WTC11 (cell line): Measurements from ENCODE around the gene ANKZF1. TPM values are rescaled to one million over a fixed set of nuclear protein-coding genes. Genes with fewer than 3 reads are reported as not detected.

Experiments
- ATF1 ChIP-seq: sonication (generic); formaldehyde crosslinking; IDR thresholded peaks from 2 replicates; pipeline ENCODE4 v1.8.1; 2023; ENCODE audit warnings: mild to moderate bottlenecking, moderate library complexity, missing genetic modification reagents
- ATF2 ChIP-seq: sonication (generic); formaldehyde crosslinking; IDR thresholded peaks from 2 replicates; pipeline ENCODE4 v1.8.1; 2022; ENCODE audit warnings: low read depth, missing genetic modification reagents, borderline replicate concordance
- CDX4 ChIP-seq: fragments of 250-450 bp; sonication (Bioruptor Pico); IDR thresholded peaks from 2 replicates; pipeline ENCODE4 v1.9.0; 2021; ENCODE audit warnings: moderate library complexity, mild to moderate bottlenecking, inconsistent platforms, borderline replicate concordance
- E2F1 ChIP-seq: sonication (generic); formaldehyde crosslinking; IDR thresholded peaks from 2 replicates; pipeline ENCODE4 v1.8.0; 2022; ENCODE audit warnings: mild to moderate bottlenecking, missing genetic modification reagents
- GABPB1 ChIP-seq: sonication (generic); formaldehyde crosslinking; IDR thresholded peaks from 2 replicates; pipeline ENCODE4 v1.8.1; 2023; ENCODE audit warnings: mild to moderate bottlenecking, missing genetic modification reagents
- IRF2 ChIP-seq: sonication (generic); formaldehyde crosslinking; IDR thresholded peaks from 2 replicates; pipeline ENCODE4 v1.8.0; 2022; ENCODE audit warnings: low read depth, missing genetic modification reagents, borderline replicate concordance
- KAT7 ChIP-seq: sonication (generic); formaldehyde crosslinking; IDR thresholded peaks from 2 replicates; pipeline ENCODE4 v1.8.1; 2023; ENCODE audit warnings: missing genetic modification reagents, mild to moderate bottlenecking, borderline replicate concordance
- MLX ChIP-seq: sonication (generic); formaldehyde crosslinking; IDR thresholded peaks from 2 replicates; pipeline ENCODE4 v1.8.1; 2023; ENCODE audit warnings: mild to moderate bottlenecking, missing genetic modification reagents, moderate library complexity
- MXD4 ChIP-seq: fragments of 250-450 bp; sonication (Bioruptor Pico); IDR thresholded peaks from 2 replicates; pipeline ENCODE4 v1.8.0; 2021; ENCODE audit warnings: mild to moderate bottlenecking, moderate library complexity, borderline replicate concordance
- MYBL2 ChIP-seq: sonication (generic); formaldehyde crosslinking; IDR thresholded peaks from 2 replicates; pipeline ENCODE4 v1.8.1; 2023; ENCODE audit warnings: mild to moderate bottlenecking, moderate library complexity, missing genetic modification reagents
- SMAD3 ChIP-seq: sonication (generic); formaldehyde crosslinking; IDR thresholded peaks from 2 replicates; pipeline ENCODE4 v1.8.0; 2022; ENCODE audit warnings: missing genetic modification reagents, mild to moderate bottlenecking, borderline replicate concordance
- SMAD4 ChIP-seq: sonication (generic); formaldehyde crosslinking; IDR thresholded peaks from 2 replicates; pipeline ENCODE4 v1.8.0; 2022; ENCODE audit warnings: mild to moderate bottlenecking, missing genetic modification reagents
- SOX15 ChIP-seq: fragments of 250-450 bp; sonication (Bioruptor Pico); IDR thresholded peaks from 2 replicates; pipeline ENCODE4 v1.9.0; 2021; ENCODE audit warnings: mild to moderate bottlenecking
- ZNF138 ChIP-seq: sonication (generic); formaldehyde crosslinking; conservative IDR thresholded peaks from 2 replicates; pipeline ENCODE4 v1.8.1; 2022; ENCODE audit warnings: mild to moderate bottlenecking, moderate library complexity, missing genetic modification reagents
- ZNF232 ChIP-seq: sonication (generic); formaldehyde crosslinking; IDR thresholded peaks from 2 replicates; pipeline ENCODE4 v1.8.0; 2022; ENCODE audit warnings: mild to moderate bottlenecking, missing genetic modification reagents
- ZNF263 ChIP-seq: sonication (generic); formaldehyde crosslinking; IDR thresholded peaks from 2 replicates; pipeline ENCODE4 v1.8.1; 2022; ENCODE audit warnings: low read depth, mild to moderate bottlenecking, moderate library complexity, missing genetic modification reagents
- ZNF416 ChIP-seq: fragments of 250-450 bp; sonication (Bioruptor Pico); IDR thresholded peaks from 2 replicates; pipeline ENCODE4 v1.9.0; 2021; ENCODE audit warnings: mild to moderate bottlenecking, inconsistent platforms
- ZNF512 ChIP-seq: sonication (generic); formaldehyde crosslinking; IDR thresholded peaks from 2 replicates; pipeline ENCODE4 v1.8.1; 2022; ENCODE audit warnings: missing genetic modification reagents, borderline replicate concordance
- total RNA-seq: library from RNA; stranded (reverse); gene quantifications from 3 replicates; pipeline ENCODE4 v1.2.3, GENCODE V29; 2021
- TF ChIP-seq, protein P1 (sequence below): fragments of 250-450 bp; sonication (Bioruptor Pico); IDR thresholded peaks from 2 replicates; pipeline ENCODE4 v1.9.0; 2021; ENCODE audit warnings: mild to moderate bottlenecking, borderline replicate concordance
- TF ChIP-seq, protein P2 (sequence below): sonication (generic); formaldehyde crosslinking; IDR thresholded peaks from 2 replicates; pipeline ENCODE4 v1.8.0; 2022; ENCODE audit warnings: mild to moderate bottlenecking, missing genetic modification reagents
- TF ChIP-seq, protein P3 (sequence below): sonication (generic); formaldehyde crosslinking; IDR thresholded peaks from 2 replicates; pipeline ENCODE4 v1.8.1; 2023; ENCODE audit warnings: mild to moderate bottlenecking, missing genetic modification reagents
- TF ChIP-seq, protein P4 (sequence below): fragments of 250-450 bp; sonication (Bioruptor Pico); IDR thresholded peaks from 2 replicates; pipeline ENCODE4 v1.9.0; 2021; ENCODE audit warnings: mild to moderate bottlenecking

Gene ANKZF1
- total RNA-seq, 1 experiment from 2014 or later: 70.4 TPM

- TF ChIP-seq, protein P1, sequence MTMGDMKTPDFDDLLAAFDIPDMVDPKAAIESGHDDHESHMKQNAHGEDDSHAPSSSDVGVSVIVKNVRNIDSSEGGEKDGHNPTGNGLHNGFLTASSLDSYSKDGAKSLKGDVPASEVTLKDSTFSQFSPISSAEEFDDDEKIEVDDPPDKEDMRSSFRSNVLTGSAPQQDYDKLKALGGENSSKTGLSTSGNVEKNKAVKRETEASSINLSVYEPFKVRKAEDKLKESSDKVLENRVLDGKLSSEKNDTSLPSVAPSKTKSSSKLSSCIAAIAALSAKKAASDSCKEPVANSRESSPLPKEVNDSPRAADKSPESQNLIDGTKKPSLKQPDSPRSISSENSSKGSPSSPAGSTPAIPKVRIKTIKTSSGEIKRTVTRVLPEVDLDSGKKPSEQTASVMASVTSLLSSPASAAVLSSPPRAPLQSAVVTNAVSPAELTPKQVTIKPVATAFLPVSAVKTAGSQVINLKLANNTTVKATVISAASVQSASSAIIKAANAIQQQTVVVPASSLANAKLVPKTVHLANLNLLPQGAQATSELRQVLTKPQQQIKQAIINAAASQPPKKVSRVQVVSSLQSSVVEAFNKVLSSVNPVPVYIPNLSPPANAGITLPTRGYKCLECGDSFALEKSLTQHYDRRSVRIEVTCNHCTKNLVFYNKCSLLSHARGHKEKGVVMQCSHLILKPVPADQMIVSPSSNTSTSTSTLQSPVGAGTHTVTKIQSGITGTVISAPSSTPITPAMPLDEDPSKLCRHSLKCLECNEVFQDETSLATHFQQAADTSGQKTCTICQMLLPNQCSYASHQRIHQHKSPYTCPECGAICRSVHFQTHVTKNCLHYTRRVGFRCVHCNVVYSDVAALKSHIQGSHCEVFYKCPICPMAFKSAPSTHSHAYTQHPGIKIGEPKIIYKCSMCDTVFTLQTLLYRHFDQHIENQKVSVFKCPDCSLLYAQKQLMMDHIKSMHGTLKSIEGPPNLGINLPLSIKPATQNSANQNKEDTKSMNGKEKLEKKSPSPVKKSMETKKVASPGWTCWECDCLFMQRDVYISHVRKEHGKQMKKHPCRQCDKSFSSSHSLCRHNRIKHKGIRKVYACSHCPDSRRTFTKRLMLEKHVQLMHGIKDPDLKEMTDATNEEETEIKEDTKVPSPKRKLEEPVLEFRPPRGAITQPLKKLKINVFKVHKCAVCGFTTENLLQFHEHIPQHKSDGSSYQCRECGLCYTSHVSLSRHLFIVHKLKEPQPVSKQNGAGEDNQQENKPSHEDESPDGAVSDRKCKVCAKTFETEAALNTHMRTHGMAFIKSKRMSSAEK: no peak
- no peak for TF ChIP-seq E2F1
- TF ChIP-seq ZNF512 (CRISPR knock-in tag): no peak
- 0 out of 2 replicates have a peak, but pooled peaks have one; percentile 51 for TF ChIP-seq GABPB1 (CRISPR knock-in tag)
- TF ChIP-seq SOX15 (CRISPR knock-in tag): no peak
- TF ChIP-seq, protein P2, sequence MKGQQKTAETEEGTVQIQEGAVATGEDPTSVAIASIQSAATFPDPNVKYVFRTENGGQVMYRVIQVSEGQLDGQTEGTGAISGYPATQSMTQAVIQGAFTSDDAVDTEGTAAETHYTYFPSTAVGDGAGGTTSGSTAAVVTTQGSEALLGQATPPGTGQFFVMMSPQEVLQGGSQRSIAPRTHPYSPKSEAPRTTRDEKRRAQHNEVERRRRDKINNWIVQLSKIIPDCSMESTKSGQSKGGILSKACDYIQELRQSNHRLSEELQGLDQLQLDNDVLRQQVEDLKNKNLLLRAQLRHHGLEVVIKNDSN (CRISPR knock-in tag): no peak
- TF ChIP-seq CDX4 (CRISPR knock-in tag): no peak
- no peak for TF ChIP-seq ATF1
- no peak for TF ChIP-seq MYBL2
- TF ChIP-seq ZNF263: no peak
- no peak for TF ChIP-seq ZNF138 (CRISPR knock-in tag)
- TF ChIP-seq IRF2 (CRISPR knock-in tag): no peak
- TF ChIP-seq, protein P3, sequence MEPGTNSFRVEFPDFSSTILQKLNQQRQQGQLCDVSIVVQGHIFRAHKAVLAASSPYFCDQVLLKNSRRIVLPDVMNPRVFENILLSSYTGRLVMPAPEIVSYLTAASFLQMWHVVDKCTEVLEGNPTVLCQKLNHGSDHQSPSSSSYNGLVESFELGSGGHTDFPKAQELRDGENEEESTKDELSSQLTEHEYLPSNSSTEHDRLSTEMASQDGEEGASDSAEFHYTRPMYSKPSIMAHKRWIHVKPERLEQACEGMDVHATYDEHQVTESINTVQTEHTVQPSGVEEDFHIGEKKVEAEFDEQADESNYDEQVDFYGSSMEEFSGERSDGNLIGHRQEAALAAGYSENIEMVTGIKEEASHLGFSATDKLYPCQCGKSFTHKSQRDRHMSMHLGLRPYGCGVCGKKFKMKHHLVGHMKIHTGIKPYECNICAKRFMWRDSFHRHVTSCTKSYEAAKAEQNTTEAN (CRISPR knock-in tag): no peak
- no peak for TF ChIP-seq KAT7 (CRISPR knock-in tag)
- no peak for TF ChIP-seq MXD4
- TF ChIP-seq SMAD4 (CRISPR knock-in tag): no peak
- TF ChIP-seq ATF2 (CRISPR knock-in tag): no peak
- TF ChIP-seq MLX (CRISPR knock-in tag): no peak
- TF ChIP-seq SMAD3 (CRISPR knock-in tag): peak; percentile 44; the same call in 1 of the 2 replicates
- TF ChIP-seq, protein P4, sequence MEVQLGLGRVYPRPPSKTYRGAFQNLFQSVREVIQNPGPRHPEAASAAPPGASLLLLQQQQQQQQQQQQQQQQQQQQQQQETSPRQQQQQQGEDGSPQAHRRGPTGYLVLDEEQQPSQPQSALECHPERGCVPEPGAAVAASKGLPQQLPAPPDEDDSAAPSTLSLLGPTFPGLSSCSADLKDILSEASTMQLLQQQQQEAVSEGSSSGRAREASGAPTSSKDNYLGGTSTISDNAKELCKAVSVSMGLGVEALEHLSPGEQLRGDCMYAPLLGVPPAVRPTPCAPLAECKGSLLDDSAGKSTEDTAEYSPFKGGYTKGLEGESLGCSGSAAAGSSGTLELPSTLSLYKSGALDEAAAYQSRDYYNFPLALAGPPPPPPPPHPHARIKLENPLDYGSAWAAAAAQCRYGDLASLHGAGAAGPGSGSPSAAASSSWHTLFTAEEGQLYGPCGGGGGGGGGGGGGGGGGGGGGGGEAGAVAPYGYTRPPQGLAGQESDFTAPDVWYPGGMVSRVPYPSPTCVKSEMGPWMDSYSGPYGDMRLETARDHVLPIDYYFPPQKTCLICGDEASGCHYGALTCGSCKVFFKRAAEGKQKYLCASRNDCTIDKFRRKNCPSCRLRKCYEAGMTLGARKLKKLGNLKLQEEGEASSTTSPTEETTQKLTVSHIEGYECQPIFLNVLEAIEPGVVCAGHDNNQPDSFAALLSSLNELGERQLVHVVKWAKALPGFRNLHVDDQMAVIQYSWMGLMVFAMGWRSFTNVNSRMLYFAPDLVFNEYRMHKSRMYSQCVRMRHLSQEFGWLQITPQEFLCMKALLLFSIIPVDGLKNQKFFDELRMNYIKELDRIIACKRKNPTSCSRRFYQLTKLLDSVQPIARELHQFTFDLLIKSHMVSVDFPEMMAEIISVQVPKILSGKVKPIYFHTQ (CRISPR knock-in tag): no peak
- peak; percentile 39; the same call in 1 of the 2 replicates for TF ChIP-seq ZNF232 (CRISPR knock-in tag)
- TF ChIP-seq ZNF416 (CRISPR knock-in tag): no peak
Measured at GRCh38 chr2:219206328-219207133, 23.1 kb upstream of the ANKZF1 start, which contains the start of gene ZFAND2B (continued).
